ENCODE data around the gene NCOA3.
"Not testable (repeated sequence)": the region's sequence is repeated elsewhere in the genome, so short reads cannot be mapped to it uniquely, and the experiment has no call there.

NCOA3 gene

DNA sequence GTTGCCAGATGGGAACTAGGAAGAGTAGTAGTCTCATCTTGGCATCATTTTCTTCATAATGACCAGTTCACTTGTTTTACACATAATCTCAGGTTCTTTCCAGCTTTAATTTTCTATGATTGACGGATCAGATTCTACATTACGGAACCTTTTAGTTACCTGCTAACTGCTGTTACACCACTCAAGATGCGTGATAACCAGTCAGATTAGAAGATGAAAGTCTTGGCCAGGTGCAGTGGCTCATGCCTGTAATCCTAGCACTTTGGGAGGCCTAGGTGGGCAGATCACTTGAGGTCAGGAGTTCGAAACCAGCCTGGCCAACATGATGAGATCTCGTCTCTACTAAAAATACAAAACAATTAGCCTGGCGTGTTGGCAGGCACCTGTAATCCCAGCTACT, 92.5 kb downstream of the NCOA3 start:
- H3K27me3 ChIP-seq (replicated peaks; ENCODE audit: control insufficient read depth, insufficient read depth, low read length) = no peaks in the 10 kb centered on the region
- no peak for DNase-seq (ENCODE audit: extremely low read depth, insufficient read length)
- H3K4me3 ChIP-seq (replicated peaks; ENCODE audit: low read depth, low read length) = no peak overlapping the region
- TF ChIP-seq, protein P1, sequence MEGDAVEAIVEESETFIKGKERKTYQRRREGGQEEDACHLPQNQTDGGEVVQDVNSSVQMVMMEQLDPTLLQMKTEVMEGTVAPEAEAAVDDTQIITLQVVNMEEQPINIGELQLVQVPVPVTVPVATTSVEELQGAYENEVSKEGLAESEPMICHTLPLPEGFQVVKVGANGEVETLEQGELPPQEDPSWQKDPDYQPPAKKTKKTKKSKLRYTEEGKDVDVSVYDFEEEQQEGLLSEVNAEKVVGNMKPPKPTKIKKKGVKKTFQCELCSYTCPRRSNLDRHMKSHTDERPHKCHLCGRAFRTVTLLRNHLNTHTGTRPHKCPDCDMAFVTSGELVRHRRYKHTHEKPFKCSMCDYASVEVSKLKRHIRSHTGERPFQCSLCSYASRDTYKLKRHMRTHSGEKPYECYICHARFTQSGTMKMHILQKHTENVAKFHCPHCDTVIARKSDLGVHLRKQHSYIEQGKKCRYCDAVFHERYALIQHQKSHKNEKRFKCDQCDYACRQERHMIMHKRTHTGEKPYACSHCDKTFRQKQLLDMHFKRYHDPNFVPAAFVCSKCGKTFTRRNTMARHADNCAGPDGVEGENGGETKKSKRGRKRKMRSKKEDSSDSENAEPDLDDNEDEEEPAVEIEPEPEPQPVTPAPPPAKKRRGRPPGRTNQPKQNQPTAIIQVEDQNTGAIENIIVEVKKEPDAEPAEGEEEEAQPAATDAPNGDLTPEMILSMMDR (IDR thresholded peaks at IDR 0.05; ENCODE audit: insufficient read depth, low read length, poor library complexity, severe bottlenecking) = no peak
- peaks cover 7% of the 10 kb centered on the region for H3K36me3 ChIP-seq (ENCODE audit: control insufficient read depth, insufficient read depth, low read length)

DNA sequence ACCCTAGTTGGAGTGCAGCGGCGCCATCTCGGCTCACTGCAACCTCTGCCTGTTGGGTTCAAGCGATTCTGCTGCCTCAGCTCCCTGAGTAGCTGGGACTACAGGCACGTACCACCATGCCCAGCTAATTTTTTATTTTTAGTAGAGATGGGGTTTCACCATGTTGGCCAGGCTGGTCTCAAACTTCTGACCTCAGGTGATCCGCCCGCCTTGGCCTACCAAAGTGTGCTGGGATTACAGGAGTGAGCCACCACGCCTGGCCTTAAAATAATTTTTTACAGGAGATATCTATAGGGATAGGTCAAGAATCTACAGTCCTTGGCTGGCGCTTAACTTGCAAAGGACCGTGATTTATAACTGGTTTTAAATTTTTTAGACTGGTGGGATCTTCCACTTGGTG, 93.5 kb downstream of the NCOA3 start:
- H3K27me3 ChIP-seq (replicated peaks; ENCODE audit: control insufficient read depth, insufficient read depth, low read length); H3K36me3 ChIP-seq (ENCODE audit: control insufficient read depth, insufficient read depth, low read length); H3K4me3 ChIP-seq (replicated peaks; ENCODE audit: low read depth, low read length); DNase-seq (ENCODE audit: extremely low read depth, insufficient read length): not testable (repeated sequence)

- TF ChIP-seq, protein P1 (IDR thresholded peaks at IDR 0.05; ENCODE audit: insufficient read depth, low read length, poor library complexity, severe bottlenecking) = no peak
- Histone ChIP-seq H3K27me3 (replicated peaks; ENCODE audit: control insufficient read depth, insufficient read depth, low read length) (no peaks in the 10 kb centered on the region), H3K4me3 (replicated peaks; ENCODE audit: low read depth, low read length) (no peak overlapping the region), H3K36me3 (ENCODE audit: control insufficient read depth, insufficient read depth, low read length) (peaks cover 4% of the 10 kb centered on the region; the same call in 1 of the 2 replicates)
- no peak for DNase-seq (ENCODE audit: extremely low read depth, insufficient read length)
Observed at GRCh38 chr20:47596003-47596571, 94.4 kb downstream of the NCOA3 start.

GRCh38 chr20:47597090-47597489, 95.4 kb downstream of the NCOA3 start:
- H3K27me3 ChIP-seq (replicated peaks; ENCODE audit: control insufficient read depth, insufficient read depth, low read length) = no peaks in the 10 kb centered on the region
- no peak overlapping the region for H3K4me3 ChIP-seq (replicated peaks; ENCODE audit: low read depth, low read length)
- TF ChIP-seq, protein P1 (IDR thresholded peaks at IDR 0.05; ENCODE audit: insufficient read depth, low read length, poor library complexity, severe bottlenecking) = no peak
- DNase-seq (ENCODE audit: extremely low read depth, insufficient read length) = no peak
- peaks cover 2% of the 10 kb centered on the region; the same call in 1 of the 2 replicates for H3K36me3 ChIP-seq (ENCODE audit: control insufficient read depth, insufficient read depth, low read length)

DNA sequence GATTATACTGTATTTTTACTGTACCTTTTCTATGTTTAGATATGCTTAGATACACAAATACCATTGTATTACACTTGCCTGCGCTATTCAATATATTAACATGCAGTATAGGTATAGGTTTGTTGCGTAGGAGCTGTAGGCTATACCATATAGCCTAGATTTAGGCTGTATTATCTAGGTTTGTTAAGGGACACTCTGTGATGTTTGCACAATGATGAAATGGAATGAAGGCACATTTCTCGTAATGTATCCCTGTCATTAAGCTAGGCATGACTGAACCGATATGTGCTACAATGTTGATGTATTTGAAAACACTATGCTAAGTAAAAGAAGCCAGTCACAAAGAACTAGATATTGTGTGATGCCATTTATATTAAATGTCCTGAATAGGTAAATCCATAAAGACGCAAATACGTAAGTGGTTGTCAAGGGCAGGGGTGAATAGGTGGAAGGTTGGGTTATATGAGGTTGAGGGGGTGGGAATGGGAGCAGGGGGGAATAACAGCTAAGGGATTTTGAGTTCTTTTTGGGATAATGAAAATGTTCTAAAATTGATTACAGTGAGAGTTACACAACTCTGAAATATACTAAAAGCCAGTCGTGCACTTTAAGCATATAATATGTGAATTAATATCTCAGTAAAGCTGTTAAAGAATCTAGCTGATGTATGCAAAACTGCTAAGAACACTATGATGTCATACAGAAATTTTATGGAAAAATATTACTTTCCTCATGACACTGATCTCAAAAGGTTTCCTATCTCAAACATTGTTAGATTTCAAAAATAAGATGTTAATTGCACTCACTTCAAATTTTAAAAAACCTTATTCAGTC, 97.4 kb downstream of the NCOA3 start:
- Histone ChIP-seq H3K27me3 (replicated peaks; ENCODE audit: control insufficient read depth, insufficient read depth, low read length) (no peaks in the 10 kb centered on the region), H3K4me3 (replicated peaks; ENCODE audit: low read depth, low read length) (no peak overlapping the region), H3K36me3 (ENCODE audit: control insufficient read depth, insufficient read depth, low read length) (peaks cover 2% of the 10 kb centered on the region; the same call in 1 of the 2 replicates)
- no peak for DNase-seq (ENCODE audit: extremely low read depth, insufficient read length)
- TF ChIP-seq, protein P1 (IDR thresholded peaks at IDR 0.05; ENCODE audit: insufficient read depth, low read length, poor library complexity, severe bottlenecking) = no peak

DNA sequence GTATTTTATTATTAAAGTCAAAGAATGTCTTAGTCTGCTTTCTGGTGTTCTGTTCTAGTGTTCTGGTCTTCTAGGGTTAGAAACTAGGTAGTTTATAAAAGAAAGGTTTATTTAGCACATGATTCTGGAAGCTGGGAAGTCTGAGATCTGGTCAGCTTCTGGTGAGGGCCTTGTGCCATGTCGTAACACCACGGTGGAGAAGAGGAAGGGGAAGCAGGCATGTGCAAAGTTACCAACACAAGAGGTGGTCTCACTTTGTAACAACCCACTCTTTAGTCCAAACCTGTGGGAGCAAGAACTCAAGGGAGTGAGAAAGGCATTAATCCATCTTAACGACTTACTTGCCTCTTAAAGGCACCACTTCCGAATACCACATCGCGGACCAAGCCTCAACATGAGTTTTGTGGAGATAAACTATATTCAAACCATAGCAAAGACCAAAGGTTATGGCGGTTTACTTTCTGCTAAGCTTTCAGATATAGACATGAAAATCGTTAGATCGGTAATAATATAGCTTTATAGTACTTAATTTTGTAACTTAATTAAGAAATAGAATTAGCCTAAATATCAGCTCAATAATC, 99.4 kb downstream of the NCOA3 start:
- TF ChIP-seq, protein P1 (IDR thresholded peaks at IDR 0.05; ENCODE audit: insufficient read depth, low read length, poor library complexity, severe bottlenecking) = no peak
- no peaks in the 10 kb centered on the region for H3K27me3 ChIP-seq (replicated peaks; ENCODE audit: control insufficient read depth, insufficient read depth, low read length)
- no peak overlapping the region for H3K4me3 ChIP-seq (replicated peaks; ENCODE audit: low read depth, low read length)
- peaks cover 3% of the 10 kb centered on the region for H3K36me3 ChIP-seq (ENCODE audit: control insufficient read depth, insufficient read depth, low read length)
- DNase-seq (ENCODE audit: extremely low read depth, insufficient read length) = no peak
